GM12865 (cell line): ENCODE measurements around the gene PI4K2B.
"Not testable (repeated sequence)": the region's sequence is repeated elsewhere in the genome, so short reads cannot be mapped to it uniquely, and the experiment has no call there.

Source experiments
- DNase-seq: peaks from one replicate; pipeline ENCODE4 v3.0.0; 2010; ENCODE audit warnings: low read depth
- H3K4me3 ChIP-seq: 2 replicates; pipeline ENCODE4 v1.5.1; 2011; ENCODE audit warnings: mild to moderate bottlenecking, low read depth, low read length, control low read depth
- TF ChIP-seq, protein P1 (sequence below): IDR thresholded peaks from 2 replicates; pipeline ENCODE4 v1.5.1; 2011; ENCODE audit warnings: low read length, control low read depth, low read depth, inconsistent platforms; ENCODE audit not compliant: insufficient read depth; ENCODE audit errors: missing control alignments

PI4K2B gene

DNA sequence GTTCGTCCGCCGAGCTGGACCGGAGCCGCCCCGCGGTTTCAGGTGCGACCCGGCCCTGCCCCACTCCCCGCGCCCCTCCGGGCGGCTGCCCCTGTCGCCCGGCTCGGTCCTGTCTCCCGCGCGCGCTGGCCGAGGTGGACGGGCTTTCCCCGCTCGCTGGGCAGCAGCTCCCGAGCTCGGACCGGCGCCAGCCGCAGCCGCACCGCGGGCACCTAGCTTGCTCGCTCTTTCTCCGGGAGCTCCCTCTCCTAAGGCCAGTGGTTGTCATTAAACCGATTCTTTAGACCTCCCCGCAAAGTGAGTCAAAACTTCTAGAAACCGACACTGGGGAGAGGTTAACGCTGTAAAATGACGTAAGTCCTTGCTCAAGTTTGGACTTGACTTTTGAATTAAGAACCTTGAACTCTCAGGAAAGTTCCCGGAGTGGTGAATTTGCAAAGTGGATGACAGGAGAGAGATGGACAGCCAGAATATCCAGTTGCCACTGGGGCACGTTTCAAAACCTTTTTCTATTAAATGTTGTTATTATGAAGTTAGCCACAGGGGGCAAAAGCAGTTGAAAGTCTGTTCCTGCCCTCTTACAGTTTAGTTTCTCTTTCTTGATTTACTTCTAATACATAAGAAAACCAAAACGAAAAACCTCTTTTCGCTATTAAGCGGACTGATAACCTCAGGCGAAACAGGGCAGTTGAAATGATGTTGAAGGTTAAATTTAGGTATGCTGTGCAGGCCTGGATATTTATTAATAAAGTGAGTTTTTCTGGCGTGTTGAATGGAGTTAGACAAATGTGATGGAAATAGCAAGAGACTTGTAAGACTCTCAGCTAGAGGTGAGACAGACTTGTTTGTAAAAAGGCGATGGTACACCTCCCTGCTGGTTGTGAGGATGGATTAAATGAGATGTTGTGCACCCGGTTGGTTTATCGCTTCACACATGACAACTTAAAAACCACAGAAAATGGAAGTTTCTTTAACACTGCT lies 847 bp downstream of the PI4K2B start:
- TF ChIP-seq, protein P1, sequence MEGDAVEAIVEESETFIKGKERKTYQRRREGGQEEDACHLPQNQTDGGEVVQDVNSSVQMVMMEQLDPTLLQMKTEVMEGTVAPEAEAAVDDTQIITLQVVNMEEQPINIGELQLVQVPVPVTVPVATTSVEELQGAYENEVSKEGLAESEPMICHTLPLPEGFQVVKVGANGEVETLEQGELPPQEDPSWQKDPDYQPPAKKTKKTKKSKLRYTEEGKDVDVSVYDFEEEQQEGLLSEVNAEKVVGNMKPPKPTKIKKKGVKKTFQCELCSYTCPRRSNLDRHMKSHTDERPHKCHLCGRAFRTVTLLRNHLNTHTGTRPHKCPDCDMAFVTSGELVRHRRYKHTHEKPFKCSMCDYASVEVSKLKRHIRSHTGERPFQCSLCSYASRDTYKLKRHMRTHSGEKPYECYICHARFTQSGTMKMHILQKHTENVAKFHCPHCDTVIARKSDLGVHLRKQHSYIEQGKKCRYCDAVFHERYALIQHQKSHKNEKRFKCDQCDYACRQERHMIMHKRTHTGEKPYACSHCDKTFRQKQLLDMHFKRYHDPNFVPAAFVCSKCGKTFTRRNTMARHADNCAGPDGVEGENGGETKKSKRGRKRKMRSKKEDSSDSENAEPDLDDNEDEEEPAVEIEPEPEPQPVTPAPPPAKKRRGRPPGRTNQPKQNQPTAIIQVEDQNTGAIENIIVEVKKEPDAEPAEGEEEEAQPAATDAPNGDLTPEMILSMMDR = peak; percentile 39
- H3K4me3 ChIP-seq = peak overlapping the region; percentile 100
- peak; percentile 89 for DNase-seq

DNA sequence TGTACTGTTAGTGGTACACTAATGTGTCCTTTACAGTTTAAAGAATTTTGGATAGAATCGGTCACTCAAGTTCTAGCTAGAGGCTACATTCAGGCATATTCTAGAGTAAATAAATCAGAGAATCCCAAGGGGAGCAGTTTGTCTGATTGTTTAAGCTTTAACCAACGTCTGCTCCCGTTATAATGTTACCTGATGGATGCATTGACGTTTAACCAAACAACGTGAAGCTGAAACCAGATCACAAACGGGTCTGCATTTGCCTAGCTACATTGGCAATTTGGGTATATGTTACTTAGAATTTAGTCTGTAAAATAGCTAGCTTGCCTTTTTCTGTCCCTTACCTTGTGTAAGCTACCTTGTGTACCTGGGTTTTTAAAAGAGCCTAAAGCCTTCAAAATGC lies 1.6 kb downstream of the PI4K2B start:
- TF ChIP-seq, protein P1 = no peak
- DNase-seq = peak; percentile 21
- peak overlapping the region; percentile 100 for H3K4me3 ChIP-seq

DNA sequence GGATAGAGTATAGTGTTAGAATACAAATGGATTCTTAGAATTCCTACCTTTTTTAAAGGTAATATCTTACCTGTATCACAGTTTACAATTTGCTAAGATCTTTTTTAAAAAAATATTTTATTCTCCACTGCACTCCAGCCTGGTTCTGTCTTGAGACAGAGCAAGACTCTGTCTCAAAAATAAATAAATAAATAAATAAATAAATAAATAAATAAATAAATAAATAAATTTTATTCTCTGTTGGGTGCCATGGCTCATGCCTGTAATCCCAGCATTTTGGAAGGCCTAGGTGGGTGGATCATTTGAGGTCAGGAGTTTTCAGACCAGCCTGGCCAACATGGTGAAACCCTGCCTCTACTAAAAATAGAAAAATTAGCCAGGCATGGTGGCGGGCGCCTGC lies 2.2 kb downstream of the PI4K2B start:
- H3K4me3 ChIP-seq = peak overlapping the region; percentile 100
- not testable (repeated sequence) for DNase-seq

DNA sequence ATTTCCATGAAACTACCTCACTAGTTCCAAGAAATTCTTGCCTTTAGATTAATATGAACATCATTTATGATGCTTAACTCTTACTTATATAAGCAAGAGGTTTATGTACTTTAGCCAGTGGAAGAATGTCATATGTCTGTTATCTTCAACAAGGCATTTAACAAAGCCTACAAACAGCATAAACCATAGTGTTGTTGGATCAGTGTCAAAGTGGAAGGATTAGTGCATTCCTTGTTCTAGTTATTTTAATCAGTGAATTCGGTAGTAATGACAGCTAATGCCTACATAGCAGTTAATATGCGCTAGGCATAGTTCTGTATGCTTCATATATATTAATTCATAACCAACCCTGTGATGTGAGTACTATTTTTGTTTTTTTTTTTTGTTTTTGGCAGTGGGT lies 3.1 kb downstream of the PI4K2B start:
- H3K4me3 ChIP-seq = peak overlapping the region; percentile 100
- no peak for DNase-seq
- TF ChIP-seq, protein P1 = no peak

DNA sequence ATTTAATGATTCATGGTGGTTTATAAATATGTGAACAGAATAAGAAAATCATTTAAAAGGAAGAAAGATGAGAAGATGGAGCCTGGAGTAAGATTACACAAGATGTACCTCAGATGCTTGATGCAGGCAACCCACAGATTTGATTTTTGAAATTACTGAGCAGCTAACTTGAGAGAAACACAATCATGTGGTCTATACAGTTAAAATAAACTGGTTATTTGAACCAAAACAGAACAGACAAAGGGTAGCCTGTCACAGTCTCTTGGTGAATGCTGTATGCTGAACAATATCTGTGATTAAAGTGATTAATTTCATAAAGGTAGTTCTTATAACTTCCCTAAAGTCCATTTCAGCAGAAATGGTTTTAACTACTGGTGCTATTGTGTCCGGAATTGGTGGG lies 4.2 kb downstream of the PI4K2B start:
- TF ChIP-seq, protein P1 = no peak
- H3K4me3 ChIP-seq = no peak overlapping the region
- no peak for DNase-seq

DNA sequence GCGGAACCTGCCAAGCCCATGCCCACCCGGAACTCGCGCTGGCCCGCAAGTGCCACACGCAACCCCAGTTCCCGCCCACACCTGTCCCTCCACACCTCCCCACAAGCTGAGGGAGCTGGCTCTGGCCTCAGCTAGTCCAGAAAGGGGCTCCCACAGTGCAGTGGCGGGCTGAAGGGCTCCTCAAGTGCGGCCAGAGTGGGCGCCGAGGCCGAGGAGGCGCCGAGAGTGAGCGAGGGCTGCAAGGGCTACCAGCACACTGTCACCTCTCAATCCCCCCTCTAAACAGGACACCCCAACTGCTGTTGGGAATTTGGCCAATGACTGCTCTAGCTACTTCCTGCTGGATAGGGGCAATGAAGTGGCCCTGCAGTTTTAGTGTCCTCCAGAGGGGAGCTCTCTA lies 5.7 kb downstream of the PI4K2B start:
- not testable (repeated sequence) for H3K4me3 ChIP-seq, DNase-seq

DNA sequence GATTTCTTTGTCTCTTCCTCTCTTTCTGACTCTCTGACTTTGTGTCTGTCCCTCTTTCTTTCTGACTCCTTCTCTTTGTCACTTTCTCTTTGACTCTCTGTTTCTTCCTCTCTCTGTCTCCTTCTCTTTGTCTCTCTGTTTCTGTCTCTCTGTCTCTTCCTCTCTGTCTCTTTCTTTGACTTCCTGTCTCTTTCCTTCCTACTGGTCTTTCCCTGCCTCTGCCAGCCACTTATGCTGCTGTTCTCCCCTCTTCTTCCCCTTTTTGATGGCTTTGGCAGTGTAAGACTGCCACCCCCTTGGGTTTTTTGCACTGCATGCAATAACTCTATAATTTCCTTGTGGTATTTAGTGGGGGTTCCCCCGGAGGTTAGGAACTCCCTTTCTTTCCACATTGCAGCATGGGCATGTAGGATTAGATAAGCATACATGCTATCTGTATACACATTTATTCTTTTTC lies 6.9 kb downstream of the PI4K2B start:
- H3K4me3 ChIP-seq = not testable (repeated sequence)
- DNase-seq = peak; percentile 28

DNA sequence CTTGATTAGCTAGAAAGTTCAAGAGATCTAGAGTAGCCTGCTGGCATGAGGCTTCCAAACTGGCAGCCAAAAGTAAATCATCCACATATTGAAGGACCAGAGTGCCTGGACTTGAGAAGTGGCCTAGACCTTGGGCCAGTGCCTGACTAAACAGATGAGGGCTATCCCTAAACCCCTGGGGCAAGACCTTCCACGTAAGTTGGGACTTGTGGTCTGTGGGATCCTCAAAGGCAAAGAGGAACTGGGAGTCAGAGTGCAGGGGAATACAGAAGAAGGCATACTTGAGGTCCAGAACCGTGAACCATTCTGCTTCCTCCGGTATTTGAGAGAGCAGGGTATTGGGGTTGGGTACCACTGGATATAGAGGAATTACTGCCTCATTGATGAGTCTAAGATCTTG lies 8.4 kb downstream of the PI4K2B start:
- not testable (repeated sequence) for H3K4me3 ChIP-seq, DNase-seq

DNA sequence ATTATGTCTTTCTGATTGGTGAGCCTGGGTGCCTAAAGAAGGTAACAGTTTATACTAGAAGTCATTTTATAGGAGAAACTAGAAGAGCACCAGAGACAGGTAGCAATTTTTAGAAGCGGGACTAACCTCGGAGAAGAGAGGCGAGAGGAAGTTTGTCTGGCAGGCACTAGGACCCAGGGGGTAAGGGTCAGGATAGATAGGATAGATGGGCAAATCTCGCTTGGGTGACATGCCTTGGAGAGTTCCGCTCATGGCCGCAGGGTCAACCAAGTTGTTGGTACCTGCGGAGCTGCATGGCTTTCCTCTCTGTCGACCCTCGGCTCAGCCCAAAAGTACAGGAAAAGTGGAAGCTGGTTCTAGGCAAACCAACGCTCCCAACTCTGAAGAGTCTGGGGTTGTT lies 11.3 kb downstream of the PI4K2B start:
- TF ChIP-seq, protein P1 = no peak
- no peak for DNase-seq

More for the DNA sequence above, 11.3 kb downstream of the PI4K2B start:
- H3K4me3 ChIP-seq = no peak overlapping the region
